AG09319 (cell line): ENCODE measurements around the gene GIPC1.

Experiments
- DNase-seq: peaks from one replicate; pipeline ENCODE4 v3.0.0-alpha.2; 2010; ENCODE audit warnings: low read depth; ENCODE audit errors: extremely low read depth
- CTCF ChIP-seq: IDR thresholded peaks from 2 replicates; pipeline ENCODE4 v1.5.1; 2011; ENCODE audit warnings: low read depth, mild to moderate bottlenecking, inconsistent platforms, low read length, moderate library complexity

The GIPC1 gene

GRCh38 chr19:14536926-14537692 lies 41.2 kb upstream of the GIPC1 start:
- no peak for DNase-seq
- TF ChIP-seq CTCF: no peak

GRCh38 chr19:14533450-14533849 lies 37.5 kb upstream of the GIPC1 start:
- TF ChIP-seq CTCF: no peak

GRCh38 chr19:14530506-14530905 lies 34.6 kb upstream of the GIPC1 start:
- no peak for DNase-seq
- no peak for TF ChIP-seq CTCF

More at GRCh38 chr19:14533450-14533849, 37.5 kb upstream of the GIPC1 start:
- no peak for DNase-seq

GRCh38 chr19:14530005-14530348 lies 34.0 kb upstream of the GIPC1 start:
- no peak for DNase-seq
- no peak for TF ChIP-seq CTCF

- no peak for TF ChIP-seq CTCF
- peak; percentile 100 for DNase-seq
Observed at GRCh38 chr19:14529254-14530004, 33.5 kb upstream of the GIPC1 start, which contains the start of gene TECR. Gene TECR (plus strand): TSS chr19:14529594. CDS start chr19:14529697, 103 bp downstream.

- DNase-seq: no peak
- no peak for TF ChIP-seq CTCF
Observed at GRCh38 chr19:14528419-14529253, 32.7 kb upstream of the GIPC1 start.
